Gastroesophageal sphincter (tissue), 4 donors: ENCODE data around the gene MACROD2. TPM values are rescaled to one million over a fixed set of nuclear protein-coding genes. Genes with fewer than 3 reads are reported as not detected.
"Not testable (repeated sequence)": the region's sequence is repeated elsewhere in the genome, so short reads cannot be mapped to it uniquely, and the experiment has no call there.

Experiments used
- ATAC-seq: fragments of 150-250 bp; one replicate; pipeline ENCODE4 v1.9.1; 2016; ENCODE audit warnings: mild to moderate bottlenecking, moderate library complexity
- H3K27ac ChIP-seq, 4 donors: fragments of 200-600 bp; sonication (generic) in 3 of 4; 1 replicate in 3 of 4; 2 replicates in 1 of 4; pipeline ENCODE4 v1.5.1; 2016 to 2019
- H3K27me3 ChIP-seq: fragments of 200-600 bp; sonication (generic); one replicate; pipeline ENCODE4 v1.5.1; 2019
- H3K36me3 ChIP-seq, 2 donors: fragments of 200-600 bp; sonication (generic); one replicate each; pipeline ENCODE4 v1.5.1; 2019; ENCODE audit warnings: control low read depth in 1 of 2
- H3K4me1 ChIP-seq, 3 donors: fragments of 200-600 bp; sonication (generic); 1 replicate in 2 of 3; 2 replicates in 1 of 3; pipeline ENCODE4 v1.5.1; 2016 to 2019; ENCODE audit warnings: control low read depth in 2 of 3
- H3K4me3 ChIP-seq, 2 donors: fragments of 200-600 bp; sonication (generic); one replicate each; pipeline ENCODE4 v1.5.1; 2019; ENCODE audit warnings: mild to moderate bottlenecking in 1 of 2, moderate library complexity in 1 of 2
- H3K9me3 ChIP-seq, 3 donors: fragments of 200-600 bp; sonication (generic); one replicate each; pipeline ENCODE4 v1.5.1; 2017 to 2019; ENCODE audit warnings: control low read depth in 2 of 3
- CTCF ChIP-seq, 4 experiments: fragments of 200-600 bp in 2 of 4; fragments of 450-650 bp in 2 of 4; sonication (generic) in 1 of 4; IDR thresholded peaks; one replicate each; pipeline ENCODE4 v1.5.1; 2017 to 2019; ENCODE audit warnings: antibody characterized with exemption in 4 of 4, mild to moderate bottlenecking in 2 of 4, moderate library complexity in 2 of 4
- EP300 ChIP-seq: sonication (generic); formaldehyde crosslinking; IDR thresholded peaks from one replicate; pipeline ENCODE4 v1.6.1; 2017; ENCODE audit warnings: antibody characterized with exemption, mild to moderate bottlenecking
- POLR2A ChIP-seq, 2 donors: fragments of 450-650 bp; IDR thresholded peaks; one replicate each; pipeline ENCODE4 v1.6.1; 2017; ENCODE audit warnings: antibody characterized with exemption in 2 of 2, mild to moderate bottlenecking in 2 of 2, moderate library complexity in 1 of 2
- POLR2AphosphoS5 ChIP-seq: sonication (generic); formaldehyde crosslinking; IDR thresholded peaks from one replicate; pipeline ENCODE4 v1.6.1; 2017; ENCODE audit warnings: antibody characterized with exemption
- WGBS, 2 donors: methylation state at CpG; one replicate each; pipeline ENCODE4 v1.1.5; 2018; ENCODE audit warnings: low coverage in 1 of 2; 5-methylcytosine and 5-hydroxymethylcytosine counted together
- total RNA-seq, 4 donors: library from RNA; depleted of rRNA; stranded (reverse); fragments of >200 nt; gene quantifications; one replicate each; pipeline ENCODE4 v1.1.0, GENCODE V29; 2016

Gene MACROD2
- total RNA-seq, 4 donors from 2014 or later = 4.0 to 12.1 (median 7.4) TPM

- 90 to 96% methylated on average over 2 of the region's 2 CpGs for WGBS, 2 donors
- Histone ChIP-seq H3K4me3 (no peak overlapping the region), H3K9me3 (no peaks in the 10 kb centered on the region), H3K27ac (no peak overlapping the region), H3K4me1 (no peaks in the 10 kb centered on the region), H3K27me3 (no peaks in the 10 kb centered on the region), H3K36me3 (no peaks in the 10 kb centered on the region)
- no peak for ATAC-seq
- TF ChIP-seq POLR2A (IDR thresholded peaks at IDR 0.05) (no peak), CTCF (IDR thresholded peaks at IDR 0.05) (no peak), EP300 (no peak), POLR2AphosphoS5 (no peak)
Observed at GRCh38 chr20:15139522-15139921, 1144.2 kb downstream of the MACROD2 start.

DNA sequence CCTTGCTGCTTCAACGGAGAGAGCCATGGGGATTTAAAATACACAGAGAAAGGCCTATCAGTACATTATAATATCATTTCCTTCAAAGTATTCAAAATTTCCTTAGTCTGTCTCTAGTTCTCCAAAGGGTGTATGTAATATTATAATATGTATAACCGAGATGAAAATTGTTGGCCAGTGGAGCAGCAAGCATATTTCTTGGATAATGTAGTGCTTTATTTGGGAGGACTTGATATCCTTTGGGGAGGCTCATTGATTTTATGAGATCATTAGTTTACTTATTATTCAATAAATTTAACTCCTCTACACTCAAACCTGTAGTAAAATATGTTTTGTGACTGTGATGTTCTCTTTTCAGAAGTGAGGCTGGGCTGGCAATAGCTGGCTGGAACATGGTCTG, 1145.0 kb downstream of the MACROD2 start:
- Histone ChIP-seq H3K9me3 (no peaks in the 10 kb centered on the region), H3K27ac (no peak overlapping the region), H3K27me3 (no peaks in the 10 kb centered on the region), H3K36me3 (no peaks in the 10 kb centered on the region), H3K4me3 (no peak overlapping the region), H3K4me1 (no peaks in the 10 kb centered on the region)
- ATAC-seq = no peak
- WGBS, 2 donors = 56 to 69% methylated on average over 2 of the region's 2 CpGs
- TF ChIP-seq EP300 (no peak), CTCF (IDR thresholded peaks at IDR 0.05) (no peak), POLR2AphosphoS5 (no peak), POLR2A (IDR thresholded peaks at IDR 0.05) (no peak)

DNA sequence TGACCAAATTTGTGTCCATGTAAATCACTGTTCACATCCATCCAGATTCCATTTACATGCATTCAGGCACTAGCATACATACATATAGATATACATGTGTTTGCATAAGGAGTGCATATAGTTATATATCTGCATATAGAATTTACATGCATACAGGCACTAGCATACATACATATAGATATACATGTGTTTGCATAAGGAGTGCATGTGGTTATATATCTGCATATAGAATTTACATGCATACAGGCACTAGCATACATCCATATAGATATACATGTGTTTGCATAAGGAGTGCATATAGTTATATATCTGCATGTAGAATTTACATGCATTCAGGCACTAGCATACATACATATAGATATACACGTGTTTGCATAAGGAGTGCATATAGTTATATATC, 1145.6 kb downstream of the MACROD2 start:
- H3K27ac ChIP-seq, H3K4me3 ChIP-seq, H3K9me3 ChIP-seq, H3K27me3 ChIP-seq, H3K4me1 ChIP-seq, ATAC-seq, H3K36me3 ChIP-seq: not testable (repeated sequence)
- 65 to 90% methylated on average over 1 of the region's 1 CpG for WGBS, 2 donors

DNA sequence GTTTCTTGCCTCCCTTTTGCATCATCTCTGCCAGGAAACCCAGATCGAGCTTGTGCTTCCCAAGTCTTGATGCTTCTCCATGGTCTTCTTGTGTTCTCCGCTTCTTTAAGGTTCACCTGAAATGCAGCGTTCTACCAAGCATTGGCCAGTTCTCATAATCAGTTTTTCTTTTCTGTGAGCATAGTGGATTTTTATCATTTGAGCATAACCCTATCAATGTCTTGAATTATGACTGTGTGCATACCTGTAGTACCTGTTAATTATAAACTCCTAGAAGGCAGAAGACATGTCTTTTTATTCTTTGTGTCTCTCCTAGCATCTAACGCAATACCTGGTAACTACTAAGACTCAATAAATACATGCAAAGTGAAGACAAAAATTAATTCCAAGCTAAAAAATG, 1146.5 kb downstream of the MACROD2 start:
- Histone ChIP-seq H3K9me3 (no peaks in the 10 kb centered on the region), H3K4me3 (no peak overlapping the region), H3K27ac (no peak overlapping the region), H3K27me3 (no peaks in the 10 kb centered on the region), H3K4me1 (no peaks in the 10 kb centered on the region), H3K36me3 (no peaks in the 10 kb centered on the region)
- ATAC-seq = no peak
- WGBS, 2 donors = 80 to 91% methylated on average over 4 of the region's 4 CpGs
- TF ChIP-seq CTCF (IDR thresholded peaks at IDR 0.05) (no peak), EP300 (no peak), POLR2AphosphoS5 (no peak), POLR2A (IDR thresholded peaks at IDR 0.05) (no peak)

DNA sequence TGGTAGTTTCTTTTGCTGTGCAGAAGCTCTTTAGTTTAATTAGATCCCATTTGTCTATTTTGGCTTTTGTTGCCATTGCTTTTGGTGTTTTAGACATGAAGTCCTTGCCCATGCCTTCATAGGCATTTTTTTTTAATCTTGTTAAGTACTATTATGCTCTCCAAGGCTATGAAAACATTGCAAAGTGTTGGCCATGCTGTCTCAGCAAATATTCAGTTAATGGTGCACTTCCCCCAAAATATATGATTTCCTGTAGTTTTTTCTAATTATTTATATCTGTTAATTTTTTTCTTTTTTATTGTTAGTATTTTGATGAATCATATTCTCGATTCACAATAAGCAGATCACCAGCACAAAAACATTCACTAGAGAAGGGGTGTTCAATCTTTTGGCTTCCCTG, 1148.2 kb downstream of the MACROD2 start:
- H3K4me3 ChIP-seq = no peak overlapping the region
- no peaks in the 10 kb centered on the region for H3K9me3 ChIP-seq
- H3K27ac ChIP-seq = no peak overlapping the region
- H3K36me3 ChIP-seq = no peaks in the 10 kb centered on the region
- TF ChIP-seq POLR2A (IDR thresholded peaks at IDR 0.05) (no peak), POLR2AphosphoS5 (no peak), EP300 (no peak), CTCF (IDR thresholded peaks at IDR 0.05) (no peak)
- H3K4me1 ChIP-seq = no peaks in the 10 kb centered on the region
- H3K27me3 ChIP-seq = no peaks in the 10 kb centered on the region
- no peak for ATAC-seq
- 80% methylated on average over 1 of the region's 1 CpG; no CpG with 5 or more reads in 1 of the 2 donors for WGBS, 2 donors
